ENCODE results near the gene CD19. TPM values are rescaled to one million over a fixed set of nuclear protein-coding genes. Genes with fewer than 3 reads are reported as not detected.

The CD19 gene
- total RNA-seq, 2 experiments from 2014 or later = 1.1 to 1.3 TPM

- intact Hi-C loops (cut with micrococcal nuclease) = no loop called here
- Mint-ChIP-seq H3K9me3 (no peaks in the 10 kb centered on the region), H3K27ac (no peak overlapping the region), H3K4me3 (no peak overlapping the region), H3K36me3 (ENCODE audit: low read depth) (no peaks in the 10 kb centered on the region), H3K4me1 (ENCODE audit: low read depth) (no peaks in the 10 kb centered on the region), H3K27me3 (no peaks in the 10 kb centered on the region)
- no peak for ATAC-seq
- TF ChIP-seq CTCF (IDR thresholded peaks at IDR 0.05) = no peak
- ChIA-PET CTCF (no interaction called here), POLR2A (no interaction called here)
- DNase-seq = no peak
Observed at GRCh38 chr16:28891964-28892890, 39.5 kb upstream of the CD19 start.

- Mint-ChIP-seq H3K4me1 (ENCODE audit: low read depth) (no peaks in the 10 kb centered on the region), H3K36me3 (ENCODE audit: low read depth) (no peaks in the 10 kb centered on the region), H3K27me3 (no peaks in the 10 kb centered on the region), H3K9me3 (no peaks in the 10 kb centered on the region), H3K27ac (no peak overlapping the region), H3K4me3 (no peak overlapping the region)
- ChIA-PET POLR2A (no interaction called here), CTCF (no interaction called here)
- intact Hi-C loops (cut with micrococcal nuclease) = no loop called here
- TF ChIP-seq CTCF (IDR thresholded peaks at IDR 0.05) = no peak
- ATAC-seq = no peak
- no peak for DNase-seq
Observed at GRCh38 chr16:28893291-28893690, 38.5 kb upstream of the CD19 start.

GRCh38 chr16:28895609-28896008, 36.2 kb upstream of the CD19 start:
- Mint-ChIP-seq H3K36me3 (ENCODE audit: low read depth) (no peaks in the 10 kb centered on the region), H3K4me1 (ENCODE audit: low read depth) (no peaks in the 10 kb centered on the region), H3K4me3 (no peak overlapping the region), H3K27ac (no peak overlapping the region), H3K27me3 (no peaks in the 10 kb centered on the region), H3K9me3 (no peaks in the 10 kb centered on the region)
- ChIA-PET CTCF (interaction anchor here (1.9 kb wide), 1 partner anchor 50 kb away, joined by 8 read pairs; no protein-coding TSS in a partner anchor), POLR2A (interaction anchor here (0.6 to 0.7 kb wide), 2 partner anchors 38 to 70 kb away, joined by 3 read pairs; no protein-coding TSS in a partner anchor)
- intact Hi-C loops (cut with micrococcal nuclease) = no loop called here
- DNase-seq (no peak), ATAC-seq (no peak)
- no peak for TF ChIP-seq CTCF (IDR thresholded peaks at IDR 0.05)

GRCh38 chr16:28897826-28898225, 33.9 kb upstream of the CD19 start:
- Mint-ChIP-seq H3K27ac (no peak overlapping the region), H3K4me3 (no peak overlapping the region), H3K36me3 (ENCODE audit: low read depth) (no peaks in the 10 kb centered on the region), H3K27me3 (no peaks in the 10 kb centered on the region), H3K9me3 (no peaks in the 10 kb centered on the region), H3K4me1 (ENCODE audit: low read depth) (peaks cover 2% of the 10 kb centered on the region)
- TF ChIP-seq CTCF (IDR thresholded peaks at IDR 0.05) = no peak
- ChIA-PET POLR2A (no interaction called here), CTCF (no interaction called here)
- no peak for DNase-seq
- no peak for ATAC-seq
- intact Hi-C loops (cut with micrococcal nuclease) = no loop called here

DNA sequence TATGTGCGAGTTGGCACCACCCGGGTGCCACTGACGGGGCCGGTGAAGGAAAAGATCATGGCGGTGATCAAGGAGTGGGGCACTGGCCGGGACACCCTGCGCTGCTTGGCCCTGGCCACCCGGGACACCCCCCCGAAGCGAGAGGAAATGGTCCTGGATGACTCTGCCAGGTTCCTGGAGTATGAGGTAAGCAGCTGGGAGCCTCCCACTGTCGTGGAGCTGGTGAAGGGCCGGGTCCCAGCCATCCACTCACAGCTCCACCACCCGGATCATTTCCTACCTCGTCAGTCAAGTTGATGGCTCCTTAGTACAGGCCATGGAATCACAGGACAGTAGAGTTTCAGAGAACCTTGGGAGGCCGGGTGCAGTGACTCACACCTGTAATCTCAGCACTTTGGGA, 33.5 kb upstream of the CD19 start:
- POLR2A ChIA-PET = no interaction called here
- no peak for DNase-seq
- CTCF ChIA-PET = no interaction called here

More for the DNA sequence above, 33.5 kb upstream of the CD19 start:
- intact Hi-C loops (cut with micrococcal nuclease) = no loop called here
- H3K4me3 Mint-ChIP-seq = no peak overlapping the region
- no peaks in the 10 kb centered on the region for H3K27me3 Mint-ChIP-seq
- peaks cover 4% of the 10 kb centered on the region for H3K4me1 Mint-ChIP-seq (ENCODE audit: low read depth)
- no peaks in the 10 kb centered on the region for H3K9me3 Mint-ChIP-seq
- H3K27ac Mint-ChIP-seq = no peak overlapping the region
- no peak for ATAC-seq
- H3K36me3 Mint-ChIP-seq (ENCODE audit: low read depth) = no peaks in the 10 kb centered on the region
- TF ChIP-seq CTCF (IDR thresholded peaks at IDR 0.05) = no peak
